H1 (cell line): ENCODE data around the gene FOXQ1. TPM values are rescaled to one million over a fixed set of nuclear protein-coding genes. Genes with fewer than 3 reads are reported as not detected.

ENCODE experiments used
- EZH2 ChIP-seq: fragments of 200-600 bp; sonication (generic); IDR thresholded peaks from 2 replicates; pipeline ENCODE4 v1.7.1; 2012; ENCODE audit warnings: low read depth, mild to moderate bottlenecking, moderate library complexity, low read length, inconsistent platforms; ENCODE audit not compliant: severe bottlenecking
- HDAC6 ChIP-seq: IDR thresholded peaks from one replicate; pipeline ENCODE4 v1.7.1; 2012; ENCODE audit warnings: low read depth, mild to moderate bottlenecking, inconsistent platforms, low read length, moderate library complexity
- KDM4A ChIP-seq: IDR thresholded peaks from one replicate; pipeline ENCODE4 v1.7.1; 2012; ENCODE audit warnings: low read depth, mild to moderate bottlenecking, moderate library complexity, low read length, inconsistent platforms; ENCODE audit not compliant: severe bottlenecking
- NRF1 ChIP-seq: IDR thresholded peaks from 2 replicates; pipeline ENCODE4 v1.6.1; 2011; ENCODE audit warnings: mild to moderate bottlenecking, low read depth, low read length, improper control_type of control experiment
- RBBP5 ChIP-seq: IDR thresholded peaks from 2 replicates; pipeline ENCODE4 v1.7.1; 2012; ENCODE audit warnings: low read depth, mild to moderate bottlenecking, inconsistent platforms, low read length, moderate library complexity, borderline replicate concordance
- TBP ChIP-seq: IDR thresholded peaks from 2 replicates; pipeline ENCODE4 v1.6.1; 2011; ENCODE audit warnings: low read depth, low read length, improper control_type of control experiment
- TCF12 ChIP-seq: IDR thresholded peaks from 2 replicates; pipeline ENCODE4 v1.6.1; 2011; ENCODE audit warnings: low read depth, mild to moderate bottlenecking, low read length
- polyA plus RNA-seq, 7 experiments: library from polyadenylated mRNA; depleted of rRNA in 3 of 7; stranded (reverse) in 5 of 7; unstranded in 2 of 7; fragments of >200 nt in 5 of 7; fragments of 200-250 nt in 2 of 7; gene quantifications; 1 replicate in 5 of 7; 2 replicates in 1 of 7; 4 replicates in 1 of 7; pipeline versions ENCODE4 v1.2.1 to v1.2.3, GENCODE V29; 2011 to 2013; ENCODE audit warnings: missing spikeins in 2 of 7, mixed read lengths in 2 of 7
- total RNA-seq: library from RNA; stranded (reverse); fragmentation: NEBNext Ultra II Directional; extraction: Animal tissue kit (Norgen Biotek cat#: 25700); gene quantifications from 2 replicates; pipeline ENCODE4 v1.2.1, GENCODE V29; 2021
- TF ChIP-seq, protein P1 (sequence below): fragments of 300-600 bp; sonication (generic); IDR thresholded peaks from 2 replicates; pipeline ENCODE4 v1.7.1; 2012; ENCODE audit warnings: low read length, moderate library complexity, mild to moderate bottlenecking, inconsistent platforms; ENCODE audit not compliant: insufficient replicate concordance
- TF ChIP-seq, protein P2 (sequence below): IDR thresholded peaks from 2 replicates; pipeline ENCODE4 v1.6.1; 2011; ENCODE audit warnings: low read length, improper control_type of control experiment

FOXQ1 gene
- total and polyA plus RNA-seq, 2 of the 8 experiments (the other 6 are each of a cell fraction or from before 2014, with no cell fraction given): 0.03 TPM; not detected in 1

DNA sequence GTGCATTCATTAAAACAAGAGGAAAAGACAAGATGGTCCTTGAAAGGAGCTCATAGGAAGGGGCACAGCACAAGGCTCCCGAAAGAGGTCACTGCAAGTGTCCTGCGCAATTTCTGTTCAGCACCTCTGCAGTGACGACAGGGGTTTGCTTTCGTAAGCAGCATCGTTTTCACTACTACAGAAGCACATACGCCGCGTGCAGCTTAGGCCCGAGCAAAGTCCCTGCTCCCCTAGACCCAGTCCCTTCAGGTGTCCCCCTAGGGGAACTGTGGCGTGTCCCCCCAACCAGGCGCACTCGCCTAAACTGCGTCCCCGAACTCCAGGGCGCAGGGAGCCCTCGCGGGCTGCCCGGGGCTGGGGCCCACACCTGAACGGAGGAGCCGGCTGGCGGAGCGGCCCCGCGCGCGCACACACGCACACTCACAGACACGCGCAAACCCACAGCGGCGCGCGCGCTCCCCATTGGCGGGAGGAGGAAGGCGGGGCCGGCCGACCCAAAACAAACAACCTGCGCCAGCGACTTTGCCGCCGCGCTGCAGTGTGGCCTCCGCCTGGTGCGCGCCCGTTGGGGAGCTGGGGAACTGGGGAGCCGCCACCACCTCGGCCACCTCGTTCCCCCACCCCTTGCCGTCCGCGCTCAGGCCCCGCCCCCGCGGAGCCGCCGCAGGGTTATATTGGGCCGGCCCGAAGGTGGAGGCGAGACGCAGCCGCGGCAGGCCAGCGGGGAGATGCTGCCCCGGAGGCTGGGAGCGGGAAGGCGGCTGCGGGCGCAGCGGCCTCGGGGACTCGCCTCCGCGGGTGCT lies at the start of gene FOXQ1 (continued):
- TF ChIP-seq, protein P1, sequence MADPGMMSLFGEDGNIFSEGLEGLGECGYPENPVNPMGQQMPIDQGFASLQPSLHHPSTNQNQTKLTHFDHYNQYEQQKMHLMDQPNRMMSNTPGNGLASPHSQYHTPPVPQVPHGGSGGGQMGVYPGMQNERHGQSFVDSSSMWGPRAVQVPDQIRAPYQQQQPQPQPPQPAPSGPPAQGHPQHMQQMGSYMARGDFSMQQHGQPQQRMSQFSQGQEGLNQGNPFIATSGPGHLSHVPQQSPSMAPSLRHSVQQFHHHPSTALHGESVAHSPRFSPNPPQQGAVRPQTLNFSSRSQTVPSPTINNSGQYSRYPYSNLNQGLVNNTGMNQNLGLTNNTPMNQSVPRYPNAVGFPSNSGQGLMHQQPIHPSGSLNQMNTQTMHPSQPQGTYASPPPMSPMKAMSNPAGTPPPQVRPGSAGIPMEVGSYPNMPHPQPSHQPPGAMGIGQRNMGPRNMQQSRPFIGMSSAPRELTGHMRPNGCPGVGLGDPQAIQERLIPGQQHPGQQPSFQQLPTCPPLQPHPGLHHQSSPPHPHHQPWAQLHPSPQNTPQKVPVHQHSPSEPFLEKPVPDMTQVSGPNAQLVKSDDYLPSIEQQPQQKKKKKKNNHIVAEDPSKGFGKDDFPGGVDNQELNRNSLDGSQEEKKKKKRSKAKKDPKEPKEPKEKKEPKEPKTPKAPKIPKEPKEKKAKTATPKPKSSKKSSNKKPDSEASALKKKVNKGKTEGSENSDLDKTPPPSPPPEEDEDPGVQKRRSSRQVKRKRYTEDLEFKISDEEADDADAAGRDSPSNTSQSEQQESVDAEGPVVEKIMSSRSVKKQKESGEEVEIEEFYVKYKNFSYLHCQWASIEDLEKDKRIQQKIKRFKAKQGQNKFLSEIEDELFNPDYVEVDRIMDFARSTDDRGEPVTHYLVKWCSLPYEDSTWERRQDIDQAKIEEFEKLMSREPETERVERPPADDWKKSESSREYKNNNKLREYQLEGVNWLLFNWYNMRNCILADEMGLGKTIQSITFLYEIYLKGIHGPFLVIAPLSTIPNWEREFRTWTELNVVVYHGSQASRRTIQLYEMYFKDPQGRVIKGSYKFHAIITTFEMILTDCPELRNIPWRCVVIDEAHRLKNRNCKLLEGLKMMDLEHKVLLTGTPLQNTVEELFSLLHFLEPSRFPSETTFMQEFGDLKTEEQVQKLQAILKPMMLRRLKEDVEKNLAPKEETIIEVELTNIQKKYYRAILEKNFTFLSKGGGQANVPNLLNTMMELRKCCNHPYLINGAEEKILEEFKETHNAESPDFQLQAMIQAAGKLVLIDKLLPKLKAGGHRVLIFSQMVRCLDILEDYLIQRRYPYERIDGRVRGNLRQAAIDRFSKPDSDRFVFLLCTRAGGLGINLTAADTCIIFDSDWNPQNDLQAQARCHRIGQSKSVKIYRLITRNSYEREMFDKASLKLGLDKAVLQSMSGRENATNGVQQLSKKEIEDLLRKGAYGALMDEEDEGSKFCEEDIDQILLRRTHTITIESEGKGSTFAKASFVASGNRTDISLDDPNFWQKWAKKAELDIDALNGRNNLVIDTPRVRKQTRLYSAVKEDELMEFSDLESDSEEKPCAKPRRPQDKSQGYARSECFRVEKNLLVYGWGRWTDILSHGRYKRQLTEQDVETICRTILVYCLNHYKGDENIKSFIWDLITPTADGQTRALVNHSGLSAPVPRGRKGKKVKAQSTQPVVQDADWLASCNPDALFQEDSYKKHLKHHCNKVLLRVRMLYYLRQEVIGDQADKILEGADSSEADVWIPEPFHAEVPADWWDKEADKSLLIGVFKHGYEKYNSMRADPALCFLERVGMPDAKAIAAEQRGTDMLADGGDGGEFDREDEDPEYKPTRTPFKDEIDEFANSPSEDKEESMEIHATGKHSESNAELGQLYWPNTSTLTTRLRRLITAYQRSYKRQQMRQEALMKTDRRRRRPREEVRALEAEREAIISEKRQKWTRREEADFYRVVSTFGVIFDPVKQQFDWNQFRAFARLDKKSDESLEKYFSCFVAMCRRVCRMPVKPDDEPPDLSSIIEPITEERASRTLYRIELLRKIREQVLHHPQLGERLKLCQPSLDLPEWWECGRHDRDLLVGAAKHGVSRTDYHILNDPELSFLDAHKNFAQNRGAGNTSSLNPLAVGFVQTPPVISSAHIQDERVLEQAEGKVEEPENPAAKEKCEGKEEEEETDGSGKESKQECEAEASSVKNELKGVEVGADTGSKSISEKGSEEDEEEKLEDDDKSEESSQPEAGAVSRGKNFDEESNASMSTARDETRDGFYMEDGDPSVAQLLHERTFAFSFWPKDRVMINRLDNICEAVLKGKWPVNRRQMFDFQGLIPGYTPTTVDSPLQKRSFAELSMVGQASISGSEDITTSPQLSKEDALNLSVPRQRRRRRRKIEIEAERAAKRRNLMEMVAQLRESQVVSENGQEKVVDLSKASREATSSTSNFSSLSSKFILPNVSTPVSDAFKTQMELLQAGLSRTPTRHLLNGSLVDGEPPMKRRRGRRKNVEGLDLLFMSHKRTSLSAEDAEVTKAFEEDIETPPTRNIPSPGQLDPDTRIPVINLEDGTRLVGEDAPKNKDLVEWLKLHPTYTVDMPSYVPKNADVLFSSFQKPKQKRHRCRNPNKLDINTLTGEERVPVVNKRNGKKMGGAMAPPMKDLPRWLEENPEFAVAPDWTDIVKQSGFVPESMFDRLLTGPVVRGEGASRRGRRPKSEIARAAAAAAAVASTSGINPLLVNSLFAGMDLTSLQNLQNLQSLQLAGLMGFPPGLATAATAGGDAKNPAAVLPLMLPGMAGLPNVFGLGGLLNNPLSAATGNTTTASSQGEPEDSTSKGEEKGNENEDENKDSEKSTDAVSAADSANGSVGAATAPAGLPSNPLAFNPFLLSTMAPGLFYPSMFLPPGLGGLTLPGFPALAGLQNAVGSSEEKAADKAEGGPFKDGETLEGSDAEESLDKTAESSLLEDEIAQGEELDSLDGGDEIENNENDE: no peak
- TF ChIP-seq TBP (no peak), EZH2 (peak; percentile 54), HDAC6 (no peak), TCF12 (no peak), NRF1 (no peak), RBBP5 (no peak), KDM4A (peak; percentile 72)
- TF ChIP-seq, protein P2, sequence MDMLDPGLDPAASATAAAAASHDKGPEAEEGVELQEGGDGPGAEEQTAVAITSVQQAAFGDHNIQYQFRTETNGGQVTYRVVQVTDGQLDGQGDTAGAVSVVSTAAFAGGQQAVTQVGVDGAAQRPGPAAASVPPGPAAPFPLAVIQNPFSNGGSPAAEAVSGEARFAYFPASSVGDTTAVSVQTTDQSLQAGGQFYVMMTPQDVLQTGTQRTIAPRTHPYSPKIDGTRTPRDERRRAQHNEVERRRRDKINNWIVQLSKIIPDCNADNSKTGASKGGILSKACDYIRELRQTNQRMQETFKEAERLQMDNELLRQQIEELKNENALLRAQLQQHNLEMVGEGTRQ: no peak
